ENCODE data around the gene PGAP1.

The PGAP1 gene

GRCh38 chr2:196821195-196821594 lies 105.3 kb downstream of the PGAP1 start:
- Histone ChIP-seq H3K27me3 (ENCODE audit: low read length) (no peaks in the 10 kb centered on the region), H3K79me2 (ENCODE audit: insufficient read depth, low read length) (no peaks in the 10 kb centered on the region), H3K9me2 (replicated peaks; ENCODE audit: insufficient read depth, low read length) (no peaks in the 10 kb centered on the region), H3K4me3 (ENCODE audit: insufficient read depth, low read length, poor library complexity, severe bottlenecking) (no peak overlapping the region), H3K27ac (ENCODE audit: low read depth, low read length) (no peak overlapping the region), H3K9me3 (ENCODE audit: insufficient read depth, low read length) (no peaks in the 10 kb centered on the region), H2AFZ (ENCODE audit: low read depth, low read length, severe bottlenecking) (no peak overlapping the region), H4K20me1 (ENCODE audit: low read depth, low read length) (no peaks in the 10 kb centered on the region), H3K36me3 (ENCODE audit: low read length) (no peaks in the 10 kb centered on the region), H3K4me2 (ENCODE audit: low read depth, low read length, poor library complexity, severe bottlenecking) (no peak overlapping the region), H3K9ac (ENCODE audit: low read length) (no peak overlapping the region), H3F3A (ENCODE audit: insufficient read depth) (no peaks in the 10 kb centered on the region)
- TF ChIP-seq EZH2phosphoT487 (conservative IDR thresholded peaks at IDR 0.05; ENCODE audit: low read length) (no peak), CTCF (IDR thresholded peaks at IDR 0.05; ENCODE audit: insufficient read depth, low read length, poor library complexity, severe bottlenecking) (no peak)

- no peak within 1 kb of the TSS for H3K27ac ChIP-seq (ENCODE audit: low read depth, low read length)
- H2AFZ ChIP-seq (ENCODE audit: low read depth, low read length, severe bottlenecking): no peak within 1 kb of the TSS
- H3K4me2 ChIP-seq (ENCODE audit: low read depth, low read length, poor library complexity, severe bottlenecking): no peak within 1 kb of the TSS
- no peaks in the 10 kb centered on the region for H3F3A ChIP-seq (ENCODE audit: insufficient read depth)
- no peaks in the 10 kb centered on the region for H3K36me3 ChIP-seq (ENCODE audit: low read length)
- no peaks in the 10 kb centered on the region for H3K27me3 ChIP-seq (ENCODE audit: low read length)
- no peaks in the 10 kb centered on the region for H3K9me3 ChIP-seq (ENCODE audit: insufficient read depth, low read length)
- no peaks in the 10 kb centered on the region for H3K79me2 ChIP-seq (ENCODE audit: insufficient read depth, low read length)
- H3K9ac ChIP-seq (ENCODE audit: low read length): no peak within 1 kb of the TSS
- TF ChIP-seq CTCF (IDR thresholded peaks at IDR 0.05; ENCODE audit: insufficient read depth, low read length, poor library complexity, severe bottlenecking) (no peak), EZH2phosphoT487 (conservative IDR thresholded peaks at IDR 0.05; ENCODE audit: low read length) (no peak)
- no peak within 1 kb of the TSS for H3K4me3 ChIP-seq (ENCODE audit: insufficient read depth, low read length, poor library complexity, severe bottlenecking)
- H4K20me1 ChIP-seq (ENCODE audit: low read depth, low read length): no peaks in the 10 kb centered on the region
- no peaks in the 10 kb centered on the region for H3K9me2 ChIP-seq (replicated peaks; ENCODE audit: insufficient read depth, low read length)
Measured at GRCh38 chr2:196809260-196809659, 117.2 kb downstream of the PGAP1 start, which contains the start of gene C2orf66. Gene C2orf66 (minus strand): TSS chr2:196809355. CDS start chr2:196809336, 19 bp downstream.

- Histone ChIP-seq H3F3A (ENCODE audit: insufficient read depth) (no peaks in the 10 kb centered on the region), H3K36me3 (ENCODE audit: low read length) (no peaks in the 10 kb centered on the region), H3K9me3 (ENCODE audit: insufficient read depth, low read length) (no peaks in the 10 kb centered on the region), H4K20me1 (ENCODE audit: low read depth, low read length) (no peaks in the 10 kb centered on the region), H3K27me3 (ENCODE audit: low read length) (no peaks in the 10 kb centered on the region), H3K4me2 (ENCODE audit: low read depth, low read length, poor library complexity, severe bottlenecking) (no peak overlapping the region), H3K9me2 (replicated peaks; ENCODE audit: insufficient read depth, low read length) (no peaks in the 10 kb centered on the region), H3K4me3 (ENCODE audit: insufficient read depth, low read length, poor library complexity, severe bottlenecking) (no peak overlapping the region), H3K27ac (ENCODE audit: low read depth, low read length) (no peak overlapping the region), H3K79me2 (ENCODE audit: insufficient read depth, low read length) (no peaks in the 10 kb centered on the region), H3K9ac (ENCODE audit: low read length) (no peak overlapping the region), H2AFZ (ENCODE audit: low read depth, low read length, severe bottlenecking) (no peak overlapping the region)
- TF ChIP-seq CTCF (IDR thresholded peaks at IDR 0.05; ENCODE audit: insufficient read depth, low read length, poor library complexity, severe bottlenecking) (no peak), EZH2phosphoT487 (conservative IDR thresholded peaks at IDR 0.05; ENCODE audit: low read length) (no peak)
Measured at GRCh38 chr2:196808083-196808665, 118.3 kb downstream of the PGAP1 start.
